K562 (cell line): ENCODE data around the gene ASGR1. TPM values are rescaled to one million over a fixed set of nuclear protein-coding genes. Genes with fewer than 3 reads are reported as not detected.

Source experiments
- ATAC-seq: fragments of 200-7000 bp; cut with Tn5 transposase; 3 replicates; pipeline ENCODE4 v1.9.1; 2020; ENCODE audit warnings: moderate library complexity
- BruUV-seq: library from RNA; stranded (reverse); fragments of 400-500 nt; replicated peaks from 2 replicates; lab custom pipeline; 2021; lab: Mats Ljungman, UMichigan
- CTCF ChIA-PET: fragments of 300-600 bp; formaldehyde crosslinking; extraction: SDS; loops from one replicate; lab custom pipeline; 2021; ENCODE audit warnings: low intra/inter-chr PET ratio; lab: Yijun Ruan, JAX
- POLR2A ChIA-PET: fragments of 300-600, 350-650 bp; sonication (Branson Sonifier 250); formaldehyde crosslinking; extraction: SDS; loops from one replicate; lab custom pipeline; 2021; ENCODE audit warnings: antibody characterized with exemption, inconsistent platforms; lab: Yijun Ruan, JAX
- DNase-seq, 4 experiments: peaks; one replicate each; pipeline versions ENCODE4 v3.0.0 to v3.0.0-alpha.2; 2011 to 2018; ENCODE audit warnings: low spot score in 3 of 4, mixed read lengths in 3 of 4; ENCODE audit errors: extremely low read depth in 1 of 4
- FAIRE-seq: peaks from 2 replicates; lab custom pipeline; 2011; peaks lifted over from hg19 to GRCh38; lab: Jason Lieb, UNC
- H2AFZ ChIP-seq: 2 replicates; pipeline ENCODE4 v1.6.0; 2011; ENCODE audit warnings: low read depth, low read length, control low read depth, inconsistent platforms
- H3K27ac ChIP-seq: fragments of 200-600 bp; 3 replicates; pipeline ENCODE4 v1.8.0; 2011; ENCODE audit warnings: low read depth, mild to moderate bottlenecking, control low read depth, inconsistent platforms, low read length, moderate library complexity, mixed read lengths; ENCODE audit errors: extremely low read depth
- H3K27me3 ChIP-seq, 2 experiments: fragments of 300-600 bp in 1 of 2; 2 replicates in 1 of 2; 3 replicates in 1 of 2; pipeline versions ENCODE4 v1.6.0 to v1.8.0; 2011; ENCODE audit warnings: inconsistent platforms in 2 of 2, low read length in 2 of 2, mild to moderate bottlenecking in 1 of 2, mixed read lengths in 1 of 2, moderate library complexity in 1 of 2; ENCODE audit not compliant: control insufficient read depth in 2 of 2, insufficient read depth in 2 of 2
- H3K36me3 ChIP-seq: fragments of 300-600 bp; 3 replicates; pipeline ENCODE4 v1.8.0; 2011; ENCODE audit warnings: mild to moderate bottlenecking, low read length, inconsistent platforms; ENCODE audit not compliant: control insufficient read depth, insufficient read depth
- H3K4me1 ChIP-seq, 2 experiments: fragments of 200-600 bp in 1 of 2; replicated peaks in 1 of 2; 2 replicates in 1 of 2; 3 replicates in 1 of 2; pipeline versions ENCODE4 v1.5.1 to v1.8.0; 2011; ENCODE audit warnings: inconsistent platforms in 2 of 2, low read length in 2 of 2, mild to moderate bottlenecking in 1 of 2, mixed read lengths in 1 of 2, moderate library complexity in 1 of 2; ENCODE audit not compliant: control insufficient read depth in 2 of 2, insufficient read depth in 2 of 2
- H3K4me2 ChIP-seq: 2 replicates; pipeline ENCODE4 v1.6.1; 2011; ENCODE audit warnings: low read length, control low read depth, inconsistent platforms, mixed read lengths; ENCODE audit not compliant: insufficient read depth
- H3K4me3 ChIP-seq: fragments of 200-600 bp; sonication (generic), shearing (Covaris generic); 2 replicates; pipeline ENCODE4 v1.5.1; 2016; ENCODE audit warnings: control low read depth, inconsistent platforms
- H3K79me2 ChIP-seq: fragments of 200-600 bp; 3 replicates; pipeline ENCODE4 v1.8.0; 2011; ENCODE audit warnings: low read length, inconsistent platforms; ENCODE audit not compliant: control insufficient read depth, insufficient read depth
- H3K9ac ChIP-seq, 2 experiments: 2 replicates each; pipeline versions ENCODE4 v1.6.0 to v1.6.1; 2011; ENCODE audit warnings: low read depth in 2 of 2, low read length in 2 of 2, control low read depth in 1 of 2, inconsistent platforms in 1 of 2, mild to moderate bottlenecking in 1 of 2, mixed read lengths in 1 of 2; ENCODE audit not compliant: insufficient read depth in 1 of 2
- H3K9me1 ChIP-seq: one replicate; pipeline ENCODE4 v1.6.0; 2011; ENCODE audit warnings: inconsistent platforms, mild to moderate bottlenecking, low read length, moderate library complexity; ENCODE audit not compliant: control insufficient read depth, insufficient read depth
- H3K9me3 ChIP-seq: replicated peaks from 2 replicates; pipeline ENCODE4 v1.5.1; 2011; ENCODE audit warnings: low read depth, low read length, inconsistent platforms; ENCODE audit not compliant: control insufficient read depth, insufficient read depth
- H4K20me1 ChIP-seq: replicated peaks from 2 replicates; pipeline ENCODE4 v1.6.1; 2011; ENCODE audit warnings: low read length, inconsistent platforms, mixed read lengths; ENCODE audit not compliant: control insufficient read depth, insufficient read depth
- CC2D1A ChIP-seq: fragments of 450-650 bp; IDR thresholded peaks from 2 replicates; pipeline ENCODE4 v1.6.1; 2017; ENCODE audit warnings: mild to moderate bottlenecking
- CTCF ChIP-seq, 3 experiments: IDR thresholded peaks in 2 of 3; conservative IDR thresholded peaks in 1 of 3; 2 replicates each; pipeline ENCODE4 v1.5.1; 2011 to 2012; ENCODE audit warnings: low read length in 3 of 3, mild to moderate bottlenecking in 3 of 3, control low read depth in 2 of 3, improper control_type of control experiment in 1 of 3, inconsistent platforms in 1 of 3, low read depth in 1 of 3, mixed read lengths in 1 of 3, moderate library complexity in 1 of 3; ENCODE audit not compliant: insufficient read depth in 2 of 3
- GABPA ChIP-seq: fragments of 200-800 bp; sonication (Bioruptor generic); conservative IDR thresholded peaks from 2 replicates; pipeline ENCODE4 v1.6.1; 2016; ENCODE audit warnings: low read depth, missing genetic modification characterization, missing compliant biosample characterization
- HMG20B ChIP-seq: fragments of 250-450 bp; sonication (Bioruptor Pico); IDR thresholded peaks from 2 replicates; pipeline ENCODE4 v1.5.0; 2021; ENCODE audit warnings: mild to moderate bottlenecking
- NUFIP1 ChIP-seq: fragments of 450-650 bp; IDR thresholded peaks from 2 replicates; pipeline ENCODE4 v1.6.1; 2018; ENCODE audit not compliant: partially characterized antibody
- RB1 ChIP-seq: fragments of 450-650 bp; IDR thresholded peaks from 2 replicates; pipeline ENCODE4 v1.6.1; 2017; ENCODE audit warnings: low read depth, mild to moderate bottlenecking
- RBM15 ChIP-seq: fragments of 200-400 bp; formaldehyde crosslinking; IDR thresholded peaks from 2 replicates; pipeline ENCODE4 v1.6.1; 2018; ENCODE audit warnings: mild to moderate bottlenecking, low read length, moderate library complexity; ENCODE audit not compliant: insufficient read depth
- RBM39 ChIP-seq: fragments of 200-400 bp; formaldehyde crosslinking; optimal IDR thresholded peaks from 2 replicates; pipeline ENCODE3; 2018; ENCODE audit warnings: low read depth, low read length
- SMARCE1 ChIP-seq: fragments of 450-650 bp; IDR thresholded peaks from 2 replicates; pipeline ENCODE4 v1.7.1; 2016; ENCODE audit warnings: mild to moderate bottlenecking
- ZBTB12 ChIP-seq: fragments of 250-450 bp; sonication (Bioruptor Pico); IDR thresholded peaks from 2 replicates; pipeline ENCODE4 v1.4.0; 2020
- ZBTB33 ChIP-seq: sonication (generic); formaldehyde crosslinking; IDR thresholded peaks from 2 replicates; pipeline ENCODE4 v1.8.1; 2023; ENCODE audit warnings: mild to moderate bottlenecking, missing genetic modification reagents
- ZNF197 ChIP-seq: fragments of 200-800 bp; sonication (Bioruptor generic); IDR thresholded peaks from 2 replicates; pipeline ENCODE4 v1.6.1; 2016; ENCODE audit warnings: low read depth, missing genetic modification characterization, missing compliant biosample characterization
- WGBS: fragments of 100-300 bp; shearing (Covaris generic); methylation state at CpG from one replicate; pipeline ENCODE4 v1.1.6; 2016; ENCODE audit warnings: low coverage, mixed read lengths; ENCODE audit not compliant: insufficient coverage; ENCODE audit errors: missing lambda C conversion rate; 5-methylcytosine and 5-hydroxymethylcytosine counted together
- in situ Hi-C: fragments of 300-500 bp; cut with MboI; formaldehyde crosslinking; loops from 4 replicates; pipeline ENCODE4 v1.15.0; 2018; ENCODE audit warnings: inconsistent platforms, mixed read lengths
- intact Hi-C: fragments of 100-400 bp; cut with micrococcal nuclease; formaldehyde crosslinking; loops from 2 replicates; pipeline ENCODE4 v1.14.2; 2022
- polyA plus RNA-seq, 8 experiments: library from polyadenylated mRNA; depleted of rRNA in 4 of 8; stranded (reverse) in 5 of 8; unstranded in 3 of 8; fragments of >200 nt; fragmentation: Nextera tagmentation in 2 of 8; fragmentation: Illumina TruSeq in 1 of 8; extraction: Ambion mirVana in 2 of 8; extraction: Trizol in 1 of 8; gene quantifications; 2 replicates each; pipeline versions ENCODE4 v1.2.1 to v1.2.3, GENCODE V29; 2011 to 2014; ENCODE audit warnings: inconsistent platforms in 1 of 8, missing spikeins in 1 of 8
- total RNA-seq, 7 experiments: library from RNA; depleted of rRNA in 6 of 7; stranded (reverse); fragments of >200 nt in 6 of 7; fragmentation: Illumina TruSeq in 2 of 7; extraction: Trizol in 2 of 7; gene quantifications; 2 replicates each; pipeline versions ENCODE4 v1.2.1 to v1.2.3, GENCODE V29; 2011 to 2021; ENCODE audit warnings: low replicate concordance in 1 of 7

The ASGR1 gene
- total and polyA plus RNA-seq, 9 of the 15 experiments (the other 6 are each of a cell fraction or from before 2014, with no cell fraction given) = 0.11 to 1.0 (median 0.64) TPM; not detected in 2

- ATAC-seq (peak; percentile 38; the same call in 1 of the 3 replicates), DNase-seq (peak in 1 of 4 experiments; percentile 12), FAIRE-seq (no peak)
- in situ Hi-C loops = no loop called here
- 55% methylated on average over 23 of the region's 69 CpGs for WGBS
- ChIA-PET POLR2A (interaction anchor here (0.6 kb wide), 1 partner anchor 82 kb away, joined by 4 read pairs; no protein-coding TSS in a partner anchor), CTCF (interaction anchor here (0.6 kb wide), 1 partner anchor 576 kb away, joined by 3 read pairs; no protein-coding TSS in a partner anchor)
- intact Hi-C loops = no loop called here
- no peaks in the 10 kb centered on the region for H3K36me3 ChIP-seq
- no peaks in the 10 kb centered on the region for H3K9me1 ChIP-seq
- H2AFZ ChIP-seq = no peak overlapping the region
- no peak overlapping the region for H3K4me2 ChIP-seq
- H3K4me3 ChIP-seq = no peak overlapping the region
- H3K4me1 ChIP-seq = peaks cover 3 to 26% of the 10 kb centered on the region in 2 experiments; a peak in 3 of 5 replicates
- TF ChIP-seq ZBTB12 (CRISPR knock-in tag) (no peak), SMARCE1 (no peak), GABPA (tag) (no peak), RBM15 (no peak), CTCF (IDR thresholded peaks at IDR 0.05 in 2 of 3, conservative IDR thresholded peaks at IDR 0.05 in 1 of 3; ENCODE audit: insufficient read depth in 2 of 3, low read depth in 1 of 3, low read length in 3 of 3) (peak in 1 of 3 experiments; percentile 29; a peak in 1 of 6 replicates), HMG20B (CRISPR knock-in tag) (no peak), ZBTB33 (CRISPR knock-in tag) (peak; percentile 69; the same call in 1 of the 2 replicates), NUFIP1 (no peak), RB1 (no peak), ZNF197 (CRISPR knock-in tag) (no peak), CC2D1A (no peak), RBM39 (no peak)
- H3K27ac ChIP-seq = no peak overlapping the region
- peaks cover 0 to 14% of the 10 kb centered on the region in 2 experiments; a peak in 2 of 5 replicates for H3K27me3 ChIP-seq
- 0 out of 2 replicates have a peak, but pooled peaks cover 3% of the 10 kb centered on the region for H3K9me3 ChIP-seq
- no peaks in the 10 kb centered on the region for H4K20me1 ChIP-seq
- BruUV-seq = no TSS peak
- H3K9ac ChIP-seq = no peak overlapping the region
- H3K79me2 ChIP-seq = no peaks in the 10 kb centered on the region
Observed at GRCh38 chr17:7173687-7174602, 5.2 kb downstream of the ASGR1 start.
